NT2/D1 (cell line): Measurements from ENCODE around the gene SLC24A3.

Source experiments
- SUZ12 ChIP-seq: IDR thresholded peaks from 2 replicates; pipeline ENCODE4 v1.6.1; 2011; ENCODE audit not compliant: insufficient read length, insufficient read depth; ENCODE audit errors: extremely low read depth
- YY1 ChIP-seq: IDR thresholded peaks from 2 replicates; pipeline ENCODE4 v1.6.1; 2011; ENCODE audit not compliant: insufficient read length, insufficient read depth

DNA sequence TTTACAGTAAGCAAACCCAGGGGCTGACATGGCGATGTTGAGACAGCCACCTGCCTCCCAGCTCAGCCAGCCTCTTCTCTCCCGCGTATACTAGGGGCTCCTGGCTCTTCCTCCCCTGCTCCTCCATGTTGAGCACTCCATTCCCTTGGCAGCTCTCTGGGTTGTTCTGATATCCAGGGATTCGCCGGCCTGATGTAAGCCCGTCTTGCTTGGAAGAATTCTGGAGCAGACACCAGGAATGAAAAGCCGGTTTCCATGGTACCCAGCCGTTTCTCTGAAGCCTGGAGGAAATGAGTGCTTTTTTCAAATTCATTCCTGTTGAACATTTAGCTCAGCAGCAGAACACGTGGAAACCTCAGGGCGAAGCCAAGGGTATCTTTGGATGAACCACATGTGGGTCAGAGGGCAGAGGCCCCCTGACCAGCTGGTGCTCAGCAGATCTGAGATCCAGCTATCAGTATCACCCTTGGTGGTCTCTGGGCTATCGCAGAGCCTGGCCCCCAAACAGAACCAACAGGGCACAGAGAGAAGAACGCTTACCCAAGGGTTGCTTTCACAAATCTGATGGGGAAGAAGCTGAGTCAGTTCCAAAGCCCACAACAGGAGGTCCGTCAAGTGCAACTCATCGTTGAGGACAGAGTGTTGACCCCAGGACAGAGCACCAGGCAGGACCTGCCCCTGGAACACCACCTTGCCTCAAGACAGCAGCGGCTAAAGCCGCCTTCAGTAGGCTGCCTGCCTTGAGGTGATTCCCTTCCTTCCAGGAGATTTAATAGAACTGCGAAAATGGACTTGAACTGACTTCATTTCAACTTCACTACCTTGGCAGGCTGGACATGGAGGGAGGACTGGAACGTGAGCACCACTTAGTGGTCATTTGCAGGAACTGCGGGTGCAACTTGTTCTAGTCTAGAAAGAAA is 449.5 kb downstream of the SLC24A3 start:
- TF ChIP-seq SUZ12 (no peak), YY1 (no peak)
